LNCaP clone FGC (cell line): Measurements from ENCODE around the gene ARL11.
A peak's percentile ranks its signal among the peaks of the same experiment; 100 is the strongest.
"Not testable (repeated sequence)": the region's sequence is repeated elsewhere in the genome, so short reads cannot be mapped to it uniquely, and the experiment has no call there.

Experiments used
- DNase-seq: peaks from one replicate; pipeline ENCODE4 v3.0.0-alpha.2; 2011; ENCODE audit warnings: low read depth
- H3K4me3 ChIP-seq: 2 replicates; pipeline ENCODE4 v1.5.1; 2011; ENCODE audit warnings: mild to moderate bottlenecking, low read depth, low read length, control low read depth
- TF ChIP-seq, protein P1 (sequence below): IDR thresholded peaks from 2 replicates; pipeline ENCODE4 v1.5.1; 2012; ENCODE audit warnings: mild to moderate bottlenecking; ENCODE audit not compliant: control insufficient read depth, insufficient read depth; ENCODE audit errors: extremely low read depth

Gene ARL11

DNA sequence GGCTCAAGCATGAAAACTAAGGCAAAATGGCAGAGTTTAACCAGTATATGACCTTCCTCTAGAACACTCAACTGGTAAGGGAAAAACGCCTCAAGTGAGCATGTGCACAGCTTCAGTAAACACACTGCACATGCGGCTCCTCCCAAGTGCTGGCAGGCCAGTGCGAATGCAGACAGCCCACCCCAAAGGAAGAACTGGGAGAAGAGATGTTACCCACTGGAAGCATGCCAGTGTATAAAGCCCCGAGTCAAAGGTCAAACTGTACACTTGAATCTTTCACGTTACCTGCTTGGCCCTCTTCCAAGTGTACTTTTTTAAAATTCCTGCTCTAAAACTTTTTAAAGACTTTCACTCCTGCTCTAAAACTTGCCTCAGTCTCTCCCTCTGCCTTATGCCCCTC is 23.7 kb upstream of the ARL11 start:
- TF ChIP-seq, protein P1, sequence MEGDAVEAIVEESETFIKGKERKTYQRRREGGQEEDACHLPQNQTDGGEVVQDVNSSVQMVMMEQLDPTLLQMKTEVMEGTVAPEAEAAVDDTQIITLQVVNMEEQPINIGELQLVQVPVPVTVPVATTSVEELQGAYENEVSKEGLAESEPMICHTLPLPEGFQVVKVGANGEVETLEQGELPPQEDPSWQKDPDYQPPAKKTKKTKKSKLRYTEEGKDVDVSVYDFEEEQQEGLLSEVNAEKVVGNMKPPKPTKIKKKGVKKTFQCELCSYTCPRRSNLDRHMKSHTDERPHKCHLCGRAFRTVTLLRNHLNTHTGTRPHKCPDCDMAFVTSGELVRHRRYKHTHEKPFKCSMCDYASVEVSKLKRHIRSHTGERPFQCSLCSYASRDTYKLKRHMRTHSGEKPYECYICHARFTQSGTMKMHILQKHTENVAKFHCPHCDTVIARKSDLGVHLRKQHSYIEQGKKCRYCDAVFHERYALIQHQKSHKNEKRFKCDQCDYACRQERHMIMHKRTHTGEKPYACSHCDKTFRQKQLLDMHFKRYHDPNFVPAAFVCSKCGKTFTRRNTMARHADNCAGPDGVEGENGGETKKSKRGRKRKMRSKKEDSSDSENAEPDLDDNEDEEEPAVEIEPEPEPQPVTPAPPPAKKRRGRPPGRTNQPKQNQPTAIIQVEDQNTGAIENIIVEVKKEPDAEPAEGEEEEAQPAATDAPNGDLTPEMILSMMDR = no peak

DNA sequence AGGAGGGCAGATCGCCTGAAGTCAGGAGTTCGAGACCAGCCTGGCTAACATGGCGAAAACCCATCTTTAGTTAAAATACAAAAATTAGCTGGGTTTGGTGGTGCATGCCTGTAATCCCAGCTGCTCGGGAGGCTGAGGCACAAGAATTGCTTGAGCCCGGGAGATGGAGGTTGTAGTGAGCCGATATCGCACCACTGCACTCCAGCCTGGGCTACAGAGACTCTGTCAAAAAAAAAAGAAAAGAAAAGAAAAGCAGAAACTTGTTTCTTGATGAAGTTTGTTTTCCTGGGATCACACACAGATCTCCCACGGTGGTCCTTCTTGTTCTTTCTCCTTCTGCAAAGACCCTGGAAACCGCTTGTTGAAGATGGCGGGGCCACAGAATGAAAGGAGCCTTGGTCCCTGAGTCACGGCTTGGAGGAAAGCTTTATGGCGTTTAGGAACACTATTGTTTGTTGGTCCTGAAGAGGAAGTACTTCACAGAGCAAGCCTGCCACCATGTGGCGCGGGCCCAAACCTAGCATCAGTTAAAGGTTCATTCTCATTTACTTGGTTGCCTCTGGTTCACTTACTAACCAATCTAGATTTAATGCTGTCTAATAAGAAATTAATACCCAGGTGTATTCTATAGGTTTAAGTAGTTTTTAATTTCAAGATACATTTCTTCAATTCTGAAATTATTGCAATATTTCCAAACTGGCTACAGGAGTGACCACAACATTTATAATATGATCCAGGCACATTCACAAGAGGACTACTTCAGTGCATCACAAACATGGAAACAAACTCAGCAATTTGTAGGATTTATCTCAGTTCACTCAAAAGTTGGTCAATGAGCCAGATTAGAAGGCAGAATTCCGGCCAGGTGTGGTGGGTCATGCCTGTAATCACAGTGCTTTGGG is 21.3 kb upstream of the ARL11 start:
- TF ChIP-seq, protein P1 = peak; percentile 86
- H3K4me3 ChIP-seq = peak overlapping the region; percentile 18; the same call in 1 of the 2 replicates
- DNase-seq = peak; percentile 64

More for the DNA sequence above, 23.7 kb upstream of the ARL11 start:
- no peak overlapping the region for H3K4me3 ChIP-seq
- DNase-seq = no peak

DNA sequence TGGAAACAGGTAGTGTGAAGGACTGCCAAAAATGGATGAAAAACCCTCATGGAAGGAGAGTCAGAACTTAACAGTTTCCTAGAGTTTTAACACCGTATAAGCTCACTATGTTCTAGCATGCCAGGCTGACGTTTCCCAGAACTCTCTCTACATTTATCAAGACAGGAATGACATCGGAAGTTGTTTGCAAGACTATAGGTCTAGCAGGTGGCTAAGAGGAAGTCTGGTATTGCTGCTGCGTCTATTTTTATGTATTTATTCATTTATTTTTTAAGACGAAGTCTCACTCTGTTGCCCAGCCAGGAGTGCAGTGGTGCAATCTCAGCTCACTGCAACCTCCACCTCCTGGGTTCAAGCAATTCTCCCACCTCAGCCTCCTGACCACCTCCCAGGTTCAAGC is 20.5 kb upstream of the ARL11 start:
- no peak overlapping the region for H3K4me3 ChIP-seq
- DNase-seq = no peak
- TF ChIP-seq, protein P1 = no peak

DNA sequence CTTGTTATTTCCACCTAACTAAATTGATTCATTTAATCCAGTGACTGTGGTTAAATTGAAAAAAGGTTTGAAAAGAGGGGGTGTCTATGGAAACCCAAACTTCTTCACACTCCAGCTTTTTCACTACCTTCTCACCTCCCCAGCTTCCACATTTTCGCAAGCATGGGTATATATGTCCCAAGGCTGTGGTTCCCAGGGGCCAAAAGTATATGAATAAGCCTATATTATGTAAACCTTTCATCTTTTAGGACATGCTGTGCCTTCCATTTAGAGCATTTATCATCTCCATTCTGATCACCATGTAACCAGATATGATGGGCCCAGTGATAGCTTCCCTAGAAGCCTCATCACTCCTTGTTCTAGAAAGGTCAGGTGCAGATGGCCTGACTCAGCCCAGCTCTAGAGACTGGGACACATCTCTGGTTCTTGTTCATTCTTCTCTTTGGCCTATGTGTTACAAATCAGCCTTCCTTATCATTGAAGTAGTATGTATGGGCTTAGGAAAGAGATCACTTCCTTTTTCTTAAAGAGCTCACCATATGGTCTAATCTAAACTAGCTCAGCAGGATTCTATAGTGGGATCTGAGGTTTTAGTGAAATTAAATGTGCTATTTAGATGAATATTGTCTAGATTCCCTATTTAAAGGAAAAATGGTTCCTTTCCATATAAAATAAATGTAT is 19.5 kb upstream of the ARL11 start:
- no peak for DNase-seq
- no peak overlapping the region for H3K4me3 ChIP-seq
- TF ChIP-seq, protein P1 = no peak

DNA sequence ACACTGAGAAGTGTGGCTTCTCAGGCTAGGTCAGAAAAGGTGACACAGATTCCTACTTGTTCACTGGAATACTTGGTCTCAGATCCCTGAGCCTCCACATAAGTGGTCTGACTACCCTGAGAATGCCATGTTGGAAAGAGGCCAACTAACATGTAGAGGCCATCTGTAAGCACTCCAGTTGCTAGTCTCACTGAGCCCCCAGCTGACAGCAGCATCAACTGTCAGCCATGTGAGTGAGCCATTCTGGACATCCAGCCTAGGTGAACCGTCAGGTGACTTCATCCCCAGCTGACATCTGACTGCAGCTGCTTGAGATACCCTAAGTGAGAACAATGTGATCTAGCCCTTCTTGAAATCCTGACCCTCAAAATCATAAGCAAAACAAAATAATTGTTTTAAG is 18.1 kb upstream of the ARL11 start:
- TF ChIP-seq, protein P1 = no peak
- DNase-seq = no peak
- H3K4me3 ChIP-seq = no peak overlapping the region

DNA sequence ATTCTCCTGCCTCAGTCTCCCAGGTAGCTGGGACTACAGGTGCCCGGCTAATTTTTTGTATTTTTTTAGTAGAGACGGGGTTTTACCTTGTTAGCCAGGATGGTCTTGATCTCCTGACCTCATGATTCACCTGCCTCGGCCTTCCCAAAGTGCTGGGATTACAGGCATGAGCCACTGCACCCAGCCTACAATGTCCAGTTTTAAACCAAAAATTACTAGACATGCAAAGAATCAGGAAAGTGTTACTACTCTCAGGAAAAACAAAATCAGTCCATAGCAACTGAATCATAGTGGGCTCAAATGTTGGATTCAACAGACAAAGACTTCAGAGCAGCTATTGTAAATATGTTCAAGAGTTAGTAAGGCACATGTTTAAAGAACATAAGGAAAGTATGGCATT is 16.3 kb upstream of the ARL11 start:
- DNase-seq, H3K4me3 ChIP-seq: not testable (repeated sequence)

DNA sequence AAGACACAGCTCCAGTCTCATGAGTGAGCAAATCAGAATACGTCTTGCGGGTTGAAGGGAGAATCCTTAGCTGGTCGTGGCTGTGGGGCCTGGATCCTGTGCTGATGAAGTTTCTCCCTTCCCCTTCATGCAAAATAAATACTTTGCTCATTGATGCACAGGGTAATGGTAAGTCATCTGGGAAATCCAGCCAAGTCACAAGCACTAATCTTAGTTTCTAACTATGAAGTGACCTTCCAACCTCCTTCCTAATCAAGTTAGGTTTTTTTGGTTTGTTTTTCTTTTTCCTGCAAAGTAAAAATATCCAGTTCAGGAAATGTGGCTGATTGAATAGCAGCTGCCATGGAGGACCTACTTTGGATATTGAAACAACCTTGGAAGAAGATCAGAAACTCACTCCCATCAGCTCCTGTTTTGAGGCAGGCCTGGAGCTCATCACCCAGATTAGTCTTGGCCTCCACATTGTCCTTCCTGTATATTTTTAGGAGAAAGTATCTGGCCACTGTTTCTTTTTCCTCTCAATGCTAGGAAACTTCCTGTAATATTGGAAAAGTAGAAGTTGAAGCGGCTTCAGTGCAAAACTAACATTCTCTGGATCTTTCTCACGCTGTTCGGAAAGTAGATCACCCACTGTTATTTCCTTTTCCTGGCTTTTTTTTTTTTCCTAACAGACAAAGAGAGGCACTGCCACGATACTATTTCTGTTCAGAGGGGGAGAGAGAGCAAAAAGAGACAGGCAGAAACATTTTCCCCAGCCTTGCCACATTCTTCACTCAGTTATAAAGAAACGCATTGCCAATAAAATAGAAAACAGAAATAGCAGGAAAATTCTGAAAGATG is 12.3 kb upstream of the ARL11 start:
- no peak for DNase-seq
- H3K4me3 ChIP-seq = no peak overlapping the region
- TF ChIP-seq, protein P1 = no peak
